NCI-H1930 (cell line): Measurements from ENCODE around the gene PTDSS2.
"Not testable (repeated sequence)": the region's sequence is repeated elsewhere in the genome, so short reads cannot be mapped to it uniquely, and the experiment has no call there.

ENCODE experiments used
- DNase-seq, 2 experiments: peaks; one replicate each; lab custom pipeline; 2025; lab: John Stamatoyannopoulos, UW

The PTDSS2 gene

GRCh38 chr11:433111-433510, 17.0 kb upstream of the PTDSS2 start:
- DNase-seq: no peak

GRCh38 chr11:433641-434040, 16.4 kb upstream of the PTDSS2 start:
- no peak for DNase-seq

- DNase-seq: no peak
Observed at GRCh38 chr11:434496-434895, 15.6 kb upstream of the PTDSS2 start.

- not testable (repeated sequence) for DNase-seq
Observed at GRCh38 chr11:434999-435740, 14.9 kb upstream of the PTDSS2 start.

GRCh38 chr11:437228-437870, 12.7 kb upstream of the PTDSS2 start:
- DNase-seq: no peak

- DNase-seq: no peak
Observed at GRCh38 chr11:438101-438844, 11.8 kb upstream of the PTDSS2 start.

- DNase-seq: no peak
Observed at GRCh38 chr11:439315-440064, 10.6 kb upstream of the PTDSS2 start.

GRCh38 chr11:440065-441042, 9.7 kb upstream of the PTDSS2 start:
- no peak for DNase-seq

GRCh38 chr11:441043-441417, 9.0 kb upstream of the PTDSS2 start:
- DNase-seq: no peak

GRCh38 chr11:441418-442274, 8.4 kb upstream of the PTDSS2 start, which contains the start of gene ANO9:
TSS of gene ANO9 (minus strand) at chr11:442011. CDS start at chr11:441926, 85 bp downstream.
- no peak for DNase-seq

GRCh38 chr11:442611-443081, 7.4 kb upstream of the PTDSS2 start:
- DNase-seq: no peak

GRCh38 chr11:443542-444199, 6.4 kb upstream of the PTDSS2 start:
- no peak for DNase-seq

GRCh38 chr11:444396-445144, 5.5 kb upstream of the PTDSS2 start:
- no peak for DNase-seq

- DNase-seq: no peak
Observed at GRCh38 chr11:445765-446588, 4.1 kb upstream of the PTDSS2 start.

GRCh38 chr11:446891-447290, 3.2 kb upstream of the PTDSS2 start:
- no peak for DNase-seq

GRCh38 chr11:447923-448731, 2.0 kb upstream of the PTDSS2 start:
- DNase-seq: peak; percentile 98 to 99
